PFSK-1 (cell line): ENCODE measurements around the gene HSD17B10.

Source experiments
- FOXP2 ChIP-seq: optimal IDR thresholded peaks from 2 replicates; pipeline ENCODE3; 2011; ENCODE audit warnings: borderline replicate concordance, control low read depth, inconsistent platforms; ENCODE audit not compliant: insufficient read depth; ENCODE audit errors: extremely low read length, extremely low read depth
- POLR2AphosphoS5 ChIP-seq: IDR thresholded peaks from 2 replicates; pipeline ENCODE4 v1.6.1; 2012; ENCODE audit warnings: low read depth, mild to moderate bottlenecking, control low read depth, low read length, moderate library complexity
- REST ChIP-seq, 2 experiments: IDR thresholded peaks; 2 replicates each; pipeline versions ENCODE4 v1.6.1 to v1.8.0; 2011 to 2012; ENCODE audit warnings: low read depth in 2 of 2, low read length in 2 of 2, control low read depth in 1 of 2, inconsistent platforms in 1 of 2, mild to moderate bottlenecking in 1 of 2, moderate library complexity in 1 of 2; ENCODE audit not compliant: insufficient read depth in 1 of 2
- SIN3A ChIP-seq: IDR thresholded peaks from 2 replicates; pipeline ENCODE4 v1.6.1; 2012; ENCODE audit warnings: mild to moderate bottlenecking, low read length, moderate library complexity, borderline replicate concordance; ENCODE audit not compliant: insufficient read depth
- TAF1 ChIP-seq: IDR thresholded peaks from 2 replicates; pipeline ENCODE4 v1.6.1; 2012; ENCODE audit warnings: low read length, control low read depth, borderline replicate concordance; ENCODE audit not compliant: insufficient read depth

Gene HSD17B10

GRCh38 chrX:53479301-53479700 lies 45.1 kb upstream of the HSD17B10 start:
- TF ChIP-seq TAF1 = no peak
- TF ChIP-seq SIN3A = no peak
- no peak for TF ChIP-seq FOXP2
- TF ChIP-seq REST (IDR thresholded peaks at IDR 0.05; ENCODE audit: insufficient read depth in 1 of 2, low read depth in 2 of 2, low read length in 2 of 2) = no peak
- no peak for TF ChIP-seq POLR2AphosphoS5

GRCh38 chrX:53476371-53476770 lies 42.2 kb upstream of the HSD17B10 start:
- TF ChIP-seq SIN3A = no peak
- no peak for TF ChIP-seq TAF1
- TF ChIP-seq REST (IDR thresholded peaks at IDR 0.05; ENCODE audit: insufficient read depth in 1 of 2, low read depth in 2 of 2, low read length in 2 of 2) = no peak
- TF ChIP-seq POLR2AphosphoS5 = no peak
- TF ChIP-seq FOXP2 = no peak

GRCh38 chrX:53474707-53475106 lies 40.5 kb upstream of the HSD17B10 start:
- TF ChIP-seq REST (IDR thresholded peaks at IDR 0.05; ENCODE audit: insufficient read depth in 1 of 2, low read depth in 2 of 2, low read length in 2 of 2) (no peak), POLR2AphosphoS5 (no peak), FOXP2 (no peak), SIN3A (no peak), TAF1 (no peak)

DNA sequence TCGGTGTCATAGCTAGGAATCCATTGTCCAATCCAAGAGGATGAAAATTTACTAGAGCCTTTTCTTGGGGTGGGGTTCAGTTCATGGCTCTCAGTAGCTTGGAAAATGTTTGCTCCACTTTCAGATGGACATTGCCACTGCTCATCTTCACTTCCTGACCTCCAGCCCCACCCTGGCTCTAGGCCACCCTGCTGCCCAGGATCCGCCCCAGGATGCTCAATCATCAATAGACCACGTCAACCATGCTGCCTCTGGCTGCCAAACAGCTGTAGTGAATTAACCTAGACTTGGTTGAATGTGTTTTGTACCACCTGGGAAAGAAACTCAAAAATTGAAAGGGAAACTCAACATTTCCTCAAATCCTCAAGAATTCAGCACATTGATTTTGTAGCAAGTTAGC lies 37.2 kb upstream of the HSD17B10 start:
- no peak for TF ChIP-seq SIN3A
- TF ChIP-seq TAF1 = no peak
- TF ChIP-seq REST (IDR thresholded peaks at IDR 0.05; ENCODE audit: insufficient read depth in 1 of 2, low read depth in 2 of 2, low read length in 2 of 2) = no peak
- TF ChIP-seq FOXP2 = no peak
- no peak for TF ChIP-seq POLR2AphosphoS5

DNA sequence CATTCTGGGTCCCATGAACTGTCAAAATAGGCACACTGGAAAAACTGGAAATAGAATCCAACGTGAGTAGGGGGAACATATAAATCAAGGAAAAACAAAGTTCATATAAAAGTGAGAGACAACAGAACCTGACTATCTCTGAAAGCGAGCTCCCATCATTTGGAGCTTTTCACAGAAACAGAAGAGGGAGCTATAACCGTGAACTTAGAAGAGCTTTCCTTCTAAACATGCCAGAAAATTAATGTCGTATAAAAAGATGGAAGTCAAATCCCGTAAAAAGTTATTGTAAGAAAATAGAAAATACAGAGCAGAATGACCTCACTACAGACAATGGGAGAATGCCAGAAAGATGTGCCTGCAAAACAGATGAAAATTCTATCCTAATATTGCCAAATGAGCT lies 23.9 kb upstream of the HSD17B10 start:
- TF ChIP-seq FOXP2 = no peak
- no peak for TF ChIP-seq POLR2AphosphoS5
- TF ChIP-seq REST (IDR thresholded peaks at IDR 0.05; ENCODE audit: insufficient read depth in 1 of 2, low read depth in 2 of 2, low read length in 2 of 2) = no peak
- no peak for TF ChIP-seq TAF1
- no peak for TF ChIP-seq SIN3A
